22Rv1 (cell line): ENCODE measurements around the gene CITED4.
"Not testable (repeated sequence)": the region's sequence is repeated elsewhere in the genome, so short reads cannot be mapped to it uniquely, and the experiment has no call there.

ENCODE experiments used
- H3K27ac ChIP-seq: fragments of 450-650 bp; 2 replicates; pipeline ENCODE4 v1.5.1; 2017
- ZFX ChIP-seq: fragments of 450-650 bp; IDR thresholded peaks from 2 replicates; pipeline ENCODE4 v1.6.1; 2017; ENCODE audit warnings: antibody characterized with exemption, borderline replicate concordance
- TF ChIP-seq, protein P1 (sequence below): fragments of 450-650 bp; IDR thresholded peaks from 2 replicates; pipeline ENCODE4 v1.5.1; 2017; ENCODE audit warnings: mild to moderate bottlenecking

The CITED4 gene

DNA sequence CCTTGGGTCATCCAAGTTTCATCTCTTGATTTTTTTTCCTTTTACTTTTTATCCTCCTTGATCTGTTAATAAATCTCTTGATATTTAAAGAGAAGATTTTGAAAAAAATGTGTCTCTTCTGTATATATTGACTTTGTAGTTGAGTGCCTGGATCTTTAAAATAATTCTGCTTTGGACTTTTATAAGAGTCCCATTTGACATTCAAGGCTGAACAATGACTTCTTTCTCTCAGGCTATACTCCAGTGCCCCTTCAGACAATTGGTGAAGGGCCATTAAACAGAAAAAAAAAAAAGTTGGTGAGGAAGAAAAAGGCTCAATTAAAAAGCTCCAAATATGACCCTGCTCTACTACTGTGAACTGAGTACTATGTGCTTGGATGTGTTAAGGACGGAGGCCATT is 40.9 kb upstream of the CITED4 start:
- TF ChIP-seq ZFX, result no peak
- TF ChIP-seq, protein P1, sequence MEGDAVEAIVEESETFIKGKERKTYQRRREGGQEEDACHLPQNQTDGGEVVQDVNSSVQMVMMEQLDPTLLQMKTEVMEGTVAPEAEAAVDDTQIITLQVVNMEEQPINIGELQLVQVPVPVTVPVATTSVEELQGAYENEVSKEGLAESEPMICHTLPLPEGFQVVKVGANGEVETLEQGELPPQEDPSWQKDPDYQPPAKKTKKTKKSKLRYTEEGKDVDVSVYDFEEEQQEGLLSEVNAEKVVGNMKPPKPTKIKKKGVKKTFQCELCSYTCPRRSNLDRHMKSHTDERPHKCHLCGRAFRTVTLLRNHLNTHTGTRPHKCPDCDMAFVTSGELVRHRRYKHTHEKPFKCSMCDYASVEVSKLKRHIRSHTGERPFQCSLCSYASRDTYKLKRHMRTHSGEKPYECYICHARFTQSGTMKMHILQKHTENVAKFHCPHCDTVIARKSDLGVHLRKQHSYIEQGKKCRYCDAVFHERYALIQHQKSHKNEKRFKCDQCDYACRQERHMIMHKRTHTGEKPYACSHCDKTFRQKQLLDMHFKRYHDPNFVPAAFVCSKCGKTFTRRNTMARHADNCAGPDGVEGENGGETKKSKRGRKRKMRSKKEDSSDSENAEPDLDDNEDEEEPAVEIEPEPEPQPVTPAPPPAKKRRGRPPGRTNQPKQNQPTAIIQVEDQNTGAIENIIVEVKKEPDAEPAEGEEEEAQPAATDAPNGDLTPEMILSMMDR, result no peak
- H3K27ac ChIP-seq, result no peak overlapping the region

DNA sequence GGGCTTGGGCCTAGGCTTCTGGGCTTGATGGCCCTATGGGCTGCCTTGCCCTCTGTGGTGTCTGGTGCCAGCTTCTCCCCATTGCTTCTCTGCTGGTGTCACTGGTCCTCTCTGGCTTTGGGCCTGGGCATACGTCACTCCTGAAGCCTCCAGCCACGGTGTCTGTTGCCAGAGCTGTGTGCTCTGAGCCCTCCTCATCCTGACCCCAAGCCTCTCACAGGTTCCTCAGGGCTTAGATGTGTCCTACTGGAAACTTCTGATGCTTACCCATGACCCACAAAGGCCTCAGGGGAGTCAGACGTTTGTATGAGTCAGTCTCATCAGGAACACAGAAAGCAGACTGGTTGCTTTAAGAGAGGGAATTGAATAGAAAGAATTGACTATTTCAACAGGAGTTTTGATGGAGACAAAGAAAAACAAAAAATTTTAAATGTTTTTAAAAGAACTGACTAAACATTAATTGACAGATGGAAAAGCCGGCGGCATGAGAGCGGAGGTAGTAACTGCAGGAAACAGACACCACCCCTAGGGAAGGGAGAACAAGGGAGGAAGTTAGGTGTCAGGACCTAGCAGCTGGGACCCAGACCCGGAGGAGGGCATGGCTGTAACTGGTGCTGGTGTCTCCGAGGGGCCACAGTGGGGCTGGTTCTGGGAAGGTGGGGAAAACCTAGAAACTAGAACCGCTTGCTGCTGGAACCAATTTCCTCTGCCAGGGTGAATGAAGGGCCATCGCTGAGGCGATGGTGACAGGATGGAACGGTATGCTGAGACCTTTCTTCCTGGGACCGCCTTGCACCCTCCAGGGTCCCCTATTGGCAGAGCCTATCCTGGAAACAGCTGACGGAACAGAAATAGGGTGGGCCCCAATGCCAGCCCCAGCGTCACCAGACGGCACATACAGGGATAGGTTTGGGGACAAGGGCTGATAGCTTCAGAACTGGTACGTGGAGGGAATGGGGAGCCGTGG is 40.0 kb upstream of the CITED4 start:
- TF ChIP-seq ZFX, result no peak
- TF ChIP-seq, protein P1, result no peak
- H3K27ac ChIP-seq, result no peak overlapping the region

DNA sequence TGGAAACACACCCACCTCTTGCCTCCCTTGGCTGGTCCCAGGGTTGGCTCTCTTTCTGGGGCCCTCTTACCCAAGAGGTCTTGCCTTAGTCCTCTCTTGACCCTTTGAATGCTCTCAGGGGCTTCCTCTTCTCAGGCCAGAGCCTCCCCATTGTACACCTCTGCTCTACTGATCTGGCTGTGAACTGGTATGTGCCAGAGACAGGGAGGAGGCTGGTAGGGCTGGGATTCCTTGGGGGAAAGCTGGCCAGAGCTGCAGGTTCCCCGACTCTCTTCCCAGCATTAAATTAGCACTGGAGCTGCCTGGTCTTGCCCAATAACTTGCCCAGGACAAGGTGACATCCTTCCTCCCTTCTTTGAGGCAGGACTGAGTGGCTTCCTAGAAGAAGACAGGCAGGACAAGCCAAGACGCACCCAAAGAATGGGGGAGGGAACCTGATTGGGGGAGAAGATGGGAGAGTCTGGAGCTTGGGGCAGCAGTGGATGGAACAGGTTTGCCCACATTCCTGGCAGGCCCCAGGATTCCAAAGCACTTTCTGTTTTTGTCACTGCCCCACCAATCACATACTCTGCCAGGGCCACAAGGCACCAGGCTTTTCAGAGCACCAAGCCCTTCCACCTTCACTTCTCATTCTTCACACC is 37.2 kb upstream of the CITED4 start:
- H3K27ac ChIP-seq, result no peak overlapping the region
- TF ChIP-seq ZFX, result no peak
- TF ChIP-seq, protein P1, result no peak

DNA sequence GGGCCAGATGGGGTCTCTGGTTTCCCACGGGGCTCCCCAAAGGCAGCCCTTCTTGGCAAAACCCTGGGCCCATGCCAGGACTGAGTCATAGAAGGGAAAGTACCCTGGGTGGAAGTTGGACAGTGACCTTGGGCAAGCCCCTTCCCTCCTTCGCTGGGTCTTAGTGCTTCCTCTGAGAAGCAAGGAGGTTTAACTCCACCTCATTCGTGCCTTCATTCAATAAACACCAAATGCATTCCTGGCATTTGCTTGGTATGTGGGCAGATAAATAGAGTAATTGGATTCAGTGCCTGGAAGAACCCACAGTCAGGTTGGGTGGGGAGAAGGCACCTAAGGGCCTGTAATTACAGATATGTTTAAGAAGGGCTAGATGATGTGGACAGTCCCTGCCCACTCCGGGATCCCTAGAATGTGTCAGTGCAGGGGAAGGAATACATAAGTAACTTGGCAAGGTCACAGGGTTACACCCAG is 36.3 kb upstream of the CITED4 start:
- no peak overlapping the region for H3K27ac ChIP-seq
- no peak for TF ChIP-seq ZFX
- TF ChIP-seq, protein P1, result no peak

DNA sequence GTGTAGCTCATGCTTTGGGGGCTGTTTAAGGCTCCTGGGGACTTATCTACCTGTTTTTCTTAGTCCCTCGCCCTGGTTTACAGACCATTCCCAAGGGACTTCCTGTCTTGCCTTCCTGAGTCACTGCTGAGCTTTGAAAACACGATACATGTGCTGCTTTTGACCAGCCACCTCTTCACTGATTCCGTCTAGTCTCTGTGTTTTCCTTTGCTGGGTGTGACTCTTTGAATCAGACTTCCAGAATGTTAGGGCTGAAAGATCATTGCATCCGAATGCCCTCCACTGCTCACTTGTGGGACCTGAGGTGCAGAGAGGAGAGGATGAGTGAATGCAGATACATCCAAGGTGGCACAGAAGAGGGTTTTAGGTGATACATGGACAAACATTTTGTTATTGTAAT is 35.4 kb upstream of the CITED4 start:
- TF ChIP-seq ZFX, result no peak
- TF ChIP-seq, protein P1, result no peak
- no peak overlapping the region for H3K27ac ChIP-seq

DNA sequence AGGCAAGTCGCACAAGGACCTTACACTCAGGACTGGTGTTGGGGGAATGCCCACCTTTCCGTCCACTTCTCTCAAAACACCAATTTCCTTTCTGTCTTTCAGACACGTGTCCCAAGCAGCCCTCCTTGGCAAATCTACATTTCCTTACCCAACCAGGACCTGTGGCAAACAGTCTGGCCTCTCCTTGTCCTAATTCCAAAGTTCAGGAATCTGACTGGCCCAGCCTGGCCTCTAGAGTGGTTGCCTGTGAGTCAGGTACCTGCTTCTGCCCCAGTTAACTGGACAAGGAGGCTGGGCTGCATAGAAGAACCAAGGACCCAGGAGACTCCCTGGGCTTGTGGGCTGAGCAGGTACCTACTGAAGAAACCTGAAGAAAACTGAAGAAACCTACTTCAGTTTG is 34.3 kb upstream of the CITED4 start:
- TF ChIP-seq ZFX, result no peak
- TF ChIP-seq, protein P1, result no peak
- no peak overlapping the region for H3K27ac ChIP-seq

DNA sequence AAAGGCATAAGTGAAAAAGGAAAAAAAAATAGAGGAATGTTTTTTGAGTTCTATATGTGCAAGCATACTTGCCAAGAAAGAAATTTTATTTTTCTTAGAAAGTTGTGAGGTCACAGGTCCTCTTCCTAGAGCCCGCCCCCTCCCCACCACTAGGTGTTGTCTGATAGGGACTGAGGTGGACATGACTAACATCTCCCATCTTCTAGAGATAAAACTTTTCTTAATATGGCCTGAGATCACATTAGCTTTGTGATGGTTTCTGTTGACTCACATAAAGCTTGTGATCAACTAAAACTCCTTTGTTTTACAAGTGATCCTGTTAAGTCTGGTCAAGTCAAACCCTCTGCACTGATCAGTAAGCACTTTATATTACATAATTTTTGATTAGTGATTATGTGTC is 33.4 kb upstream of the CITED4 start:
- TF ChIP-seq, protein P1, result no peak
- TF ChIP-seq ZFX, result no peak
- no peak overlapping the region for H3K27ac ChIP-seq

DNA sequence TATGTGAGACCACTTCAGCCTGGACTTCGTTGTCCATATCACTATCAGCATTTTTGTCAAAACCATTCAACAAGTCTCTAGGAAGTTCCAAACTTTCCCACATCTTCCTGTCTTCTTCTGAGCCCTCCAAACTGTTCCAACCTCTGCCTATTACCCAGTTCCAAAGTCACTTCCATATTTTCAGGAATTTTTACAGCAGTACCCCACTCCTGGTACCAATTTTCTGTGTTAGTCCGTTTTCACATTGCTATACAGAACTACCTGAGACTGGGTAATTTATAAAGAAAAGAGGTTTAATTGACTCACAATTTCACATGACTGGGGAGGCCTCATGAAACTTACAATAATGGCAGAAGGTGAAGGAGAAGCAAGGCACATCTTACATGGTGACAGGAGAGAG is 32.7 kb upstream of the CITED4 start:
- H3K27ac ChIP-seq, result not testable (repeated sequence)
